HG03558 (cell line): Measurements from ENCODE around the gene CHPT1.

ENCODE experiments used
- ATAC-seq: cut with Tn5 transposase; IDR thresholded peaks from one replicate; pipeline ENCODE4 v1.9.1; 2021; ENCODE audit warnings: moderate number of reproducible peaks; ENCODE audit not compliant: unreplicated experiment; ENCODE audit errors: extremely low read depth

CHPT1 gene

GRCh38 chr12:101750152-101750551 lies 52.7 kb downstream of the CHPT1 start:
- ATAC-seq = no peak

GRCh38 chr12:101759396-101760047 lies 62.1 kb downstream of the CHPT1 start:
- ATAC-seq = no peak

- no peak for ATAC-seq
Observed at GRCh38 chr12:101761350-101761749, 63.9 kb downstream of the CHPT1 start.

- ATAC-seq = no peak
Observed at GRCh38 chr12:101761781-101762180, 64.3 kb downstream of the CHPT1 start.

GRCh38 chr12:101763246-101763931 lies 65.9 kb downstream of the CHPT1 start:
- no peak for ATAC-seq

- no peak for ATAC-seq
Observed at GRCh38 chr12:101764051-101764792, 66.8 kb downstream of the CHPT1 start.

GRCh38 chr12:101767537-101767936 lies 70.1 kb downstream of the CHPT1 start:
- ATAC-seq = no peak

- no peak for ATAC-seq
Observed at GRCh38 chr12:101768781-101769180, 71.3 kb downstream of the CHPT1 start.

GRCh38 chr12:101769865-101770264 lies 72.4 kb downstream of the CHPT1 start:
- ATAC-seq = no peak

- no peak for ATAC-seq
Observed at GRCh38 chr12:101772012-101772775, 74.8 kb downstream of the CHPT1 start.

- ATAC-seq = no peak
Observed at GRCh38 chr12:101773650-101774162, 76.3 kb downstream of the CHPT1 start.

GRCh38 chr12:101775816-101776215 lies 78.4 kb downstream of the CHPT1 start:
- no peak for ATAC-seq

GRCh38 chr12:101777485-101777884 lies 80.0 kb downstream of the CHPT1 start:
- no peak for ATAC-seq

- no peak for ATAC-seq
Observed at GRCh38 chr12:101777978-101778377, 80.5 kb downstream of the CHPT1 start.
